Astrocyte (in vitro differentiated cells and primary cell): ENCODE data around the gene SPATA31E1. TPM values are rescaled to one million over a fixed set of nuclear protein-coding genes. Genes with fewer than 3 reads are reported as not detected.

Source experiments
- DNase-seq: peaks from one replicate; pipeline ENCODE4 v3.0.0-alpha.2; 2010; ENCODE audit warnings: low read depth
- FAIRE-seq: peaks from 2 replicates; lab custom pipeline; 2011; peaks lifted over from hg19 to GRCh38; lab: Jason Lieb, UNC
- H2AFZ ChIP-seq: 2 replicates; pipeline ENCODE4 v1.6.0; 2012; ENCODE audit warnings: low read depth, low read length, inconsistent platforms
- H3K27ac ChIP-seq: 2 replicates; pipeline ENCODE4 v1.5.1; 2011; ENCODE audit warnings: low read depth, low read length, inconsistent platforms
- H3K27me3 ChIP-seq: 2 replicates; pipeline ENCODE4 v1.6.0; 2011; ENCODE audit warnings: low read length, inconsistent platforms; ENCODE audit not compliant: insufficient read depth
- H3K36me3 ChIP-seq: 2 replicates; pipeline ENCODE4 v1.5.1; 2011; ENCODE audit warnings: low read length, inconsistent platforms; ENCODE audit not compliant: insufficient read depth
- H3K4me1 ChIP-seq: 2 replicates; pipeline ENCODE4 v1.5.1; 2011; ENCODE audit warnings: low read length, inconsistent platforms; ENCODE audit not compliant: insufficient read depth
- H3K4me2 ChIP-seq: 2 replicates; pipeline ENCODE4 v1.6.0; 2012; ENCODE audit warnings: low read length, inconsistent platforms
- H3K4me3 ChIP-seq: 2 replicates; pipeline ENCODE4 v1.5.1; 2011; ENCODE audit warnings: low read depth, mild to moderate bottlenecking, low read length, inconsistent platforms; ENCODE audit not compliant: insufficient read depth
- H3K79me2 ChIP-seq: 2 replicates; pipeline ENCODE4 v1.6.0; 2012; ENCODE audit warnings: mild to moderate bottlenecking, low read length, inconsistent platforms; ENCODE audit not compliant: insufficient read depth
- H3K9ac ChIP-seq: 2 replicates; pipeline ENCODE4 v1.6.0; 2012; ENCODE audit warnings: mild to moderate bottlenecking, low read length, inconsistent platforms
- H3K9me3 ChIP-seq: 2 replicates; pipeline ENCODE4 v1.5.1; 2012; ENCODE audit warnings: low read depth, mild to moderate bottlenecking, low read length, inconsistent platforms; ENCODE audit not compliant: insufficient read depth
- H4K20me1 ChIP-seq: 2 replicates; pipeline ENCODE4 v1.6.0; 2012; ENCODE audit warnings: low read length, inconsistent platforms; ENCODE audit not compliant: insufficient read depth
- H3K27ac Mint-ChIP-seq: one replicate; pipeline ENCODE4 v1.8.0; 2021; ENCODE audit warnings: mild to moderate bottlenecking, mixed read lengths; ENCODE audit not compliant: unreplicated experiment
- H3K27me3 Mint-ChIP-seq: one replicate; pipeline ENCODE4 v1.8.0; 2021; ENCODE audit warnings: low read depth, mixed read lengths; ENCODE audit not compliant: unreplicated experiment
- H3K36me3 Mint-ChIP-seq: one replicate; pipeline ENCODE4 v1.8.0; 2021; ENCODE audit warnings: low read depth, mixed read lengths; ENCODE audit not compliant: unreplicated experiment
- H3K4me1 Mint-ChIP-seq: one replicate; pipeline ENCODE4 v1.8.0; 2021; ENCODE audit warnings: low read depth, mixed read lengths; ENCODE audit not compliant: unreplicated experiment
- H3K4me3 Mint-ChIP-seq: one replicate; pipeline ENCODE4 v1.8.0; 2021; ENCODE audit warnings: mild to moderate bottlenecking, moderate library complexity, mixed read lengths; ENCODE audit not compliant: unreplicated experiment
- H3K9me3 Mint-ChIP-seq: one replicate; pipeline ENCODE4 v1.8.0; 2021; ENCODE audit warnings: mild to moderate bottlenecking, mixed read lengths; ENCODE audit not compliant: unreplicated experiment
- EZH2 ChIP-seq: IDR thresholded peaks from 2 replicates; pipeline ENCODE4 v1.6.1; 2012; ENCODE audit warnings: mild to moderate bottlenecking, low read length, inconsistent platforms; ENCODE audit not compliant: insufficient read depth
- total RNA-seq: library from RNA; stranded (reverse); gene quantifications from 2 replicates; pipeline ENCODE4 v1.2.1, GENCODE V29; 2021
- TF ChIP-seq, protein P1 (sequence below): IDR thresholded peaks from 2 replicates; pipeline ENCODE4 v1.5.1; 2011; ENCODE audit warnings: low read depth, mild to moderate bottlenecking, inconsistent platforms, low read length, moderate library complexity; ENCODE audit not compliant: insufficient read depth

The SPATA31E1 gene
- total RNA-seq, 1 donor from 2014 or later, result not detected

DNA sequence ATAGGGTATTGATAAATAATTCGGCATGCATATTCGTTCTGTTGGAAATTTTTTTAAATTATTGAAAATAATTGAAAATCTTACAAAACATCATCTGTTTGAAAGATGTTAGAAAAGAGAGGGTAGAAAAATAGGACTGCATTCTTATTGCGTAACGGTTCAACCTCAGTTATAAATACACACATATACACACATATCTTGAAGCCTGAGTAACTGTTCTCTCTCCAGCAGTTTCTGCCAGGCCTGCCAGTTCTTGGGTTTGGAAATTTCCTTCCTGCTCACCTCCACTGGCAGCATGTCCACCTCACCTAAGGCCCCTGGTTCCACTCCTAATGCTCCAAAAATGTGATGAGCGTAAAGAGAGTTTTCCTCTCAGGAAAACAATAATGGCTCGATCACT, 9.1 kb downstream of the SPATA31E1 start:
- Histone ChIP-seq H3K79me2 (no peaks in the 10 kb centered on the region), H3K4me3 (no peak overlapping the region), H3K9me3 (no peaks in the 10 kb centered on the region), H2AFZ (no peak overlapping the region), H3K36me3 (no peaks in the 10 kb centered on the region), H3K4me1 (no peaks in the 10 kb centered on the region), H3K27me3 (no peaks in the 10 kb centered on the region), H3K27ac (no peak overlapping the region), H3K4me2 (no peak overlapping the region), H3K9ac (no peak overlapping the region), H4K20me1 (no peaks in the 10 kb centered on the region)
- DNase-seq (no peak), FAIRE-seq (no peak)
- no peak overlapping the region for H3K27ac Mint-ChIP-seq
- peaks cover 22% of the 10 kb centered on the region for H3K27me3 Mint-ChIP-seq
- no peak for TF ChIP-seq EZH2
- TF ChIP-seq, protein P1, sequence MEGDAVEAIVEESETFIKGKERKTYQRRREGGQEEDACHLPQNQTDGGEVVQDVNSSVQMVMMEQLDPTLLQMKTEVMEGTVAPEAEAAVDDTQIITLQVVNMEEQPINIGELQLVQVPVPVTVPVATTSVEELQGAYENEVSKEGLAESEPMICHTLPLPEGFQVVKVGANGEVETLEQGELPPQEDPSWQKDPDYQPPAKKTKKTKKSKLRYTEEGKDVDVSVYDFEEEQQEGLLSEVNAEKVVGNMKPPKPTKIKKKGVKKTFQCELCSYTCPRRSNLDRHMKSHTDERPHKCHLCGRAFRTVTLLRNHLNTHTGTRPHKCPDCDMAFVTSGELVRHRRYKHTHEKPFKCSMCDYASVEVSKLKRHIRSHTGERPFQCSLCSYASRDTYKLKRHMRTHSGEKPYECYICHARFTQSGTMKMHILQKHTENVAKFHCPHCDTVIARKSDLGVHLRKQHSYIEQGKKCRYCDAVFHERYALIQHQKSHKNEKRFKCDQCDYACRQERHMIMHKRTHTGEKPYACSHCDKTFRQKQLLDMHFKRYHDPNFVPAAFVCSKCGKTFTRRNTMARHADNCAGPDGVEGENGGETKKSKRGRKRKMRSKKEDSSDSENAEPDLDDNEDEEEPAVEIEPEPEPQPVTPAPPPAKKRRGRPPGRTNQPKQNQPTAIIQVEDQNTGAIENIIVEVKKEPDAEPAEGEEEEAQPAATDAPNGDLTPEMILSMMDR, result no peak
- H3K4me1 Mint-ChIP-seq, result peaks cover 9% of the 10 kb centered on the region
- H3K4me3 Mint-ChIP-seq, result no peak overlapping the region
- H3K9me3 Mint-ChIP-seq, result peaks cover 4% of the 10 kb centered on the region
- no peaks in the 10 kb centered on the region for H3K36me3 Mint-ChIP-seq

DNA sequence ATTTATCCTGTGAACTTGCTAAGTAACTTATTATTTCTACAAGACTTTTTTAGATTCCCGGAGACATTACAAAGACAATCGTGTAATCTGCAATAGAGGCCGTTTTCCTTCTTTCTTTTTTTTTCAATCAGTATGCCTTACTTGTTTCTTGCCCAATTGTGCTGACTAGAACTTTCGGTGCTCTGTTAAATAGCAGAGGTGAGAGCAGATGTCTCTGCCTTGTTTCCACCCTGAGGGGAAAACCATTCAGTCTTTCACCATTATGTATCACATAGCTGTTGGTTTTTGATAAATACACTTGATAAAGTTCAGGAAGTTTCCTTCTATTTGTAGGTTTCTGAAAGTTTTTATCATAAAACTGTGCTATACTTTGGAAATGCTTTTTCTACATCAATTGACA, 10.3 kb downstream of the SPATA31E1 start:
- Histone ChIP-seq H3K79me2 (no peaks in the 10 kb centered on the region), H3K4me3 (no peak overlapping the region), H3K27ac (no peak overlapping the region), H3K4me2 (no peak overlapping the region), H3K36me3 (no peaks in the 10 kb centered on the region), H3K9me3 (no peaks in the 10 kb centered on the region), H3K9ac (no peak overlapping the region), H4K20me1 (no peaks in the 10 kb centered on the region), H2AFZ (no peak overlapping the region), H3K27me3 (no peaks in the 10 kb centered on the region), H3K4me1 (no peaks in the 10 kb centered on the region)
- Mint-ChIP-seq H3K27me3 (peaks cover 19% of the 10 kb centered on the region), H3K4me3 (no peak overlapping the region), H3K4me1 (peaks cover 9% of the 10 kb centered on the region), H3K9me3 (peaks cover 4% of the 10 kb centered on the region), H3K36me3 (no peaks in the 10 kb centered on the region), H3K27ac (no peak overlapping the region)
- DNase-seq (no peak), FAIRE-seq (no peak)
- no peak for TF ChIP-seq EZH2
- TF ChIP-seq, protein P1, result no peak

DNA sequence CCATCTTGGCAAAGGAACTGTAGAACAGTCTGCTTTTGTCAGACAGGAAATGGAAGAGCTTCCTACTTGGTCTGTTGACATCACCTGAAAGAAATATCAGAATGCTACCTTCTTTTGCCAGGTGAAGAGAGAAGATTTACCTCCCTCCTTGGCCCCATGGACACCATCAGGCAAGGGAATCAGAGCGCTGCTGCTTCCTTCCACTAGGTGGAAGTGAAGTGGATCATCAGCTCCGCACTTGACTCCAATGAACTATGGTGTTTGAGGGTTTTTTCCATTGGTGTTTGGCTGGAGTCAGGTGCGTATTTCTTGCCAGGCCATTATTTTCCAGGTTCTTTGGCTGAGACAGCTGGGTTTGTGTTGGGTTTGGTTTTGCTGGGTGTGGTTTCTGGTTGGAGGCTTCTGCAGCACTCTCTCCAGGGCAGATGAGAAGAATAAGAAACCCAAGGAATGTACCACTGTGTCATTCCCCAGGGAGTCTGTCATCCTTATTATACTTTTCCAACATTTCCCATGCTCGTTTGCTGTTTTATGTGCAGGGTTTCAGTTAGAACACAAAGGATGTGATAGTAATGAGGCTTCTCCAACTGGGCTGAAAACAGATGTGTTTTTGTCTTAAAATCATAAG, 12.4 kb downstream of the SPATA31E1 start:
- H3K9me3 ChIP-seq, result no peaks in the 10 kb centered on the region
- no peaks in the 10 kb centered on the region for H3K4me1 ChIP-seq
- H3K9me3 Mint-ChIP-seq, result peaks cover 4% of the 10 kb centered on the region
- H3K4me3 ChIP-seq, result no peak overlapping the region
- H3K79me2 ChIP-seq, result no peaks in the 10 kb centered on the region
- no peak overlapping the region for H3K27ac ChIP-seq
- no peak for DNase-seq
- H3K4me2 ChIP-seq, result no peak overlapping the region
- no peaks in the 10 kb centered on the region for H4K20me1 ChIP-seq
- TF ChIP-seq, protein P1, result no peak
- H3K36me3 Mint-ChIP-seq, result no peaks in the 10 kb centered on the region
- H3K36me3 ChIP-seq, result no peaks in the 10 kb centered on the region
- H3K9ac ChIP-seq, result no peak overlapping the region
- H3K27me3 ChIP-seq, result no peaks in the 10 kb centered on the region
- no peak overlapping the region for H3K27ac Mint-ChIP-seq
- H2AFZ ChIP-seq, result no peak overlapping the region
- peaks cover 6% of the 10 kb centered on the region for H3K27me3 Mint-ChIP-seq
- peaks cover 9% of the 10 kb centered on the region for H3K4me1 Mint-ChIP-seq
- no peak for FAIRE-seq
- H3K4me3 Mint-ChIP-seq, result no peak overlapping the region
